Muscle layer of duodenum (tissue), 2 donors: ENCODE data around the gene USF2.

Experiments used
- H3K27ac ChIP-seq: one replicate; pipeline ENCODE4 v1.7.0; 2013; ENCODE audit warnings: mild to moderate bottlenecking, low read length
- H3K27me3 ChIP-seq: one replicate; pipeline ENCODE4 v1.7.0; 2013; ENCODE audit warnings: low read depth, mild to moderate bottlenecking, control low read depth, low read length
- H3K36me3 ChIP-seq, 2 donors: one replicate each; pipeline ENCODE4 v1.7.0; 2013; ENCODE audit warnings: low read length in 2 of 2, control low read depth in 1 of 2, mild to moderate bottlenecking in 1 of 2; ENCODE audit not compliant: insufficient read depth in 2 of 2, control insufficient read depth in 1 of 2
- H3K4me1 ChIP-seq, 2 donors: one replicate each; pipeline ENCODE4 v1.7.0; 2013; ENCODE audit warnings: low read length in 2 of 2, mild to moderate bottlenecking in 2 of 2, control low read depth in 1 of 2, moderate library complexity in 1 of 2; ENCODE audit not compliant: insufficient read depth in 2 of 2, control insufficient read depth in 1 of 2
- H3K4me3 ChIP-seq, 2 donors: one replicate each; pipeline ENCODE4 v1.7.0; 2013; ENCODE audit warnings: low read length in 2 of 2, low read depth in 1 of 2, mild to moderate bottlenecking in 1 of 2
- H3K9me3 ChIP-seq, 2 donors: one replicate each; pipeline ENCODE4 v1.7.0; 2013; ENCODE audit warnings: low read length in 2 of 2, control low read depth in 1 of 2, mild to moderate bottlenecking in 1 of 2; ENCODE audit not compliant: control insufficient read depth in 1 of 2
- donor health status: healthy.

Gene USF2

DNA sequence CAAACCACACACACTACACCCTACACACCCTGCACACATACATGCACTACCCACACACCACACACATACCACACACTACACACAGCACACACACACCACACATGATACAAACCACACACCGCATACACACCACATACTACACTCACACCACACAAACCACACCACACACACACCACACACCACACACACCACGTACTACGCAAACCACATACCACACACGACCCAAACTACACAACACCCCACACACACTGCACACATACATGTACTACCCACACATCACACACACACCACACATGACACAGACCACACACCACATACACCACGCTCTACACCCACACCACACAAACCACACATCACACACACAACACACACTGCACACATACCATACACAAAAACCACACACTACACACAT is 29.8 kb downstream of the USF2 start:
- Histone ChIP-seq H3K4me1 (no peaks in the 10 kb centered on the region), H3K4me3 (no peak overlapping the region), H3K9me3 (no peaks in the 10 kb centered on the region), H3K27ac (no peak overlapping the region), H3K36me3 (no peaks in the 10 kb centered on the region), H3K27me3 (peaks cover 17% of the 10 kb centered on the region)

DNA sequence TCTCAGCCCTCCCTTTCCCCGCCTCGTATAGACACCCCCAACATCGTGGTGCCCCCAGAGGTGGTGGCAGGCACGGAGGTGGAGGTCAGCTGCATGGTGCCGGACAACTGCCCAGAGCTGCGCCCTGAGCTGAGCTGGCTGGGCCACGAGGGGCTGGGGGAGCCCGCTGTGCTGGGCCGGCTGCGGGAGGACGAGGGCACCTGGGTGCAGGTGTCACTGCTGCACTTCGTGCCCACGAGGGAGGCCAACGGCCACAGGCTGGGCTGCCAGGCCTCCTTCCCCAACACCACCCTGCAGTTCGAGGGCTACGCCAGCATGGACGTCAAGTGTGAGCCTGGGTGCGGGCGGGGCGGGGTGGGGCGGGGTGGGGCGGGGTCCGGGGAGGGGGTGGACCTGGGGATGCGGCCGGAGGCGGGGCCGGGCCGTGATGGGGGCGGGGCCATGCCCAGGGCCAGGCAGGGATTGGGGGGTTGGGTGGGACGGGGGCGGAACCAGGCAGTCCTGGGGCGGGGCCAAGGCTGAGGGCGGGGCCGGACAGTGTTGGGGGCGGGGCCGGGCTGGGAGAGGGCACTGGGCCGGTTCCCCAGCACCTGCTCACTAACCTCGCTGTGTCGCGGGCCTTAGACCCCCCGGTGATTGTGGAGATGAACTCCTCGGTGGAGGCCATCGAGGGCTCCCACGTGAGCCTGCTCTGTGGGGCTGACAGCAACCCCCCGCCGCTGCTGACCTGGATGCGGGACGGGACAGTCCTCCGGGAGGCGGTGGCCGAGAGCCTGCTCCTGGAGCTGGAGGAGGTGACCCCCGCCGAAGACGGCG is 31.0 kb downstream of the USF2 start:
- no peak overlapping the region for H3K27ac ChIP-seq
- H3K36me3 ChIP-seq, result no peaks in the 10 kb centered on the region
- no peak overlapping the region for H3K4me3 ChIP-seq
- no peaks in the 10 kb centered on the region for H3K4me1 ChIP-seq
- H3K9me3 ChIP-seq, result no peaks in the 10 kb centered on the region
- peaks cover 17% of the 10 kb centered on the region for H3K27me3 ChIP-seq

DNA sequence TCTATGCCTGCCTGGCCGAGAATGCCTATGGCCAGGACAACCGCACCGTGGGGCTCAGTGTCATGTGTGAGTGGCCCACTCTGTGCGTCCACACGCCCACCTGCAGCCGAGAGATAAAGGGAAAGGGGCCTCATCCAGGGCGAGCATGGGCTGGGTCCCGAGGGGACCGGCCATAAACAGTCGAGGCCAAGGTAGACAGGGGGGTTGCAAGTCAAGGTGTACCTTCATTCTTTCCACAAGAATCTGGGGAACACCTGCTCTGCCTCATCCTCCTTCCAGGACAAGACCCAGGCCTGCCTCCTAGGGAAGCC is 31.5 kb downstream of the USF2 start:
- H3K4me1 ChIP-seq, result no peaks in the 10 kb centered on the region
- no peak overlapping the region for H3K27ac ChIP-seq
- H3K27me3 ChIP-seq, result peaks cover 17% of the 10 kb centered on the region
- H3K4me3 ChIP-seq, result no peak overlapping the region
- no peaks in the 10 kb centered on the region for H3K9me3 ChIP-seq
- no peaks in the 10 kb centered on the region for H3K36me3 ChIP-seq

DNA sequence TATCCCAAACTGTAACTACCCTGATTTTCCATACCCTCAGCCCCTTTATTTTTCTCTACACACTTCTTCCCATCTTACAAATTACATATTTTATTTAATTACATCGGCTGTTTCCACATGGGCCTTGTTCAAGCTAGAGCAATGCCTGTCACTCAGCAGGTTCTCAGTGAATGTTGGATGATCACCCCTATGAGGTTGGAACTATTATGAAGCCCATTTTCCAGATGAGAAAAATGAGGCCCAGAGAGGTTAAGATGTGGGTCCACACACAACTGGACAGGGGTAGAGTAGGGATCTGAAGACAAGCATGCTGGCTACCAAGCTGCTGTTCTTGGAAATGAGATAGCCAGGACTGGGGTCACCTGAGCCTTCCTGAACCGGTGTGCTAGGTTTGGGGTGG is 33.2 kb downstream of the USF2 start:
- H3K27me3 ChIP-seq, result peaks cover 16% of the 10 kb centered on the region
- no peak overlapping the region for H3K4me3 ChIP-seq
- H3K4me1 ChIP-seq, result no peaks in the 10 kb centered on the region
- no peaks in the 10 kb centered on the region for H3K36me3 ChIP-seq
- no peak overlapping the region for H3K27ac ChIP-seq
- no peaks in the 10 kb centered on the region for H3K9me3 ChIP-seq

DNA sequence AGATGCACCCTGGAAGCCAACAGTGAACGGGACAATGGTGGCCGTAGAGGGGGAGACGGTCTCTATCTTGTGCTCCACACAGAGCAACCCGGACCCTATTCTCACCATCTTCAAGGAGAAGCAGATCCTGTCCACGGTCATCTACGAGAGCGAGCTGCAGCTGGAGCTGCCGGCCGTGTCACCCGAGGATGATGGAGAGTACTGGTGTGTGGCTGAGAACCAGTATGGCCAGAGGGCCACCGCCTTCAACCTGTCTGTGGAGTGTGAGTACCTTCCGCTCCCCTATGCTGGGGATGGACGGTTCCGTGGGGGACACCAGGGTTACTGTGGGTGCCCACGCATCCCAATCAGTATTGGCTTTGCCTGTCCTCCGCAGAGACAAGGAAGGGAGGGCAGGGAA is 33.7 kb downstream of the USF2 start:
- Histone ChIP-seq H3K27ac (no peak overlapping the region), H3K4me3 (no peak overlapping the region), H3K27me3 (peaks cover 11% of the 10 kb centered on the region)

DNA sequence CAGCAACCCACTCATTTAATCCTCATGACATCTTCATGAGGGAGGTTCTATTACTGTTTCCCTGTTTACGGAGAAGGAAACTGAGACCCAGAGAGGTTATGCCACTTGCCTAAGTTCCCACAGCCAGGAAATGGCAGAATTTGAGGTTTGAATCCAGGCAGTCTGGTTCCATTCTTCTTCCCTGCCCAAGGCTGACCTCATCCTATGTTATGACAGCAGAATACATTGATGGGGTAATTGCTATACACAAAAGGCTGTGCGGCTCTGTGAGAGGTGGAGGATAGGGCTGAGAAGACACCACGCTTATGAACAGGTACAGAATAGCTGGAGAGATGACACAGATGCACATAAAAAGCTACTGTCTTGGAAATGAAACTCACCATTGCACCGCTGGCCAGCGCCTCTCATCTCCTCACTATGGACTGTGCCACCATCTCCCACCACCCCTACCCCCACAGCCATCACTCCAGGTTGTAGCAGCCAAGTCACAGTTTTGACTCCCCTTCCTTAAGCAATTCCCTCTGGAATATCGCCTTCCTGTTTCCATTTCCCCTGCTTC is 34.7 kb downstream of the USF2 start:
- Histone ChIP-seq H3K4me3 (no peak overlapping the region), H3K27ac (no peak overlapping the region)

More for the DNA sequence above, 33.7 kb downstream of the USF2 start:
- Histone ChIP-seq H3K36me3 (no peaks in the 10 kb centered on the region), H3K9me3 (no peaks in the 10 kb centered on the region), H3K4me1 (no peaks in the 10 kb centered on the region)

DNA sequence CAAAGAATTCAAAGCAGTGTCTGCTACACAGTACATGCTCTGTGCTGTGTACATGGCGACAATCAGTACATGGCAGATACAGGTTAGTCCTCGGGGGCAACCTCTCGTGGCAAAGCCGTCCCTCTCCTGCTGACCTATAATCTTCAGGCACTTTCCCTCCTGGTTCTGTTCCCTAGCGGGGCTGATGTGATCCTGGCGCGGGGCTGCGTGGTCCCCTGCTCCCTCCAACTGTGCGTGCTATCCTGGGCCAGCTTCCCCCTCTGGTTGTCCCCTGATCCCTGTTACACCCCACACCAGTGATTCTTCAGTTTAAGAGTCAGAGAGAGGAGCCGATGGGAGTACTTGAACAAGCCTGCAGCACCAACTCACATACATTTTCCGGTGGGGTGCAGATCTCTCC is 35.3 kb downstream of the USF2 start:
- no peaks in the 10 kb centered on the region for H3K9me3 ChIP-seq
- no peak overlapping the region for H3K27ac ChIP-seq
- no peak overlapping the region for H3K4me3 ChIP-seq
- H3K27me3 ChIP-seq, result no peaks in the 10 kb centered on the region
- H3K36me3 ChIP-seq, result no peaks in the 10 kb centered on the region
- no peaks in the 10 kb centered on the region for H3K4me1 ChIP-seq

More for the DNA sequence above, 34.7 kb downstream of the USF2 start:
- Histone ChIP-seq H3K4me1 (no peaks in the 10 kb centered on the region), H3K27me3 (peaks cover 2% of the 10 kb centered on the region), H3K36me3 (no peaks in the 10 kb centered on the region), H3K9me3 (no peaks in the 10 kb centered on the region)

DNA sequence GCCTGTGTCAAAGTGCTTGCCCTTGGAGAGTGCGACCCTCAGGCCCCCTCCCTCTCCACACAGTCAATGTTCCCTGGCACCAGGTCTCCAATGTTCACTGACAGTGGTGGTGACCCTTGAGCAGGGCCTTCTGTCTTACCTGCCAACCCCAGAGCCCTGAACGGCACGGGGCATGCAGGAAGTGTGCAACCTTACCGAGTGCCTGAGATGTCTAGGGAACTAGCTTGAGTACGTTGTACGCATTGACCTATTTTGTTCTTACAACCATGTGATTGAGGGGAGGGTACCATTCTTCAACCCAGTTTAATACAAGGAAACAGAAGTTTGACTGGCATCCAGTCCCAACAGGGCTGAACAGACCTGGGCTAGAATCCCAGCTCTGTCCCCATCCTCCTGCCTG is 36.4 kb downstream of the USF2 start:
- no peaks in the 10 kb centered on the region for H3K36me3 ChIP-seq
- no peak overlapping the region for H3K27ac ChIP-seq
- H3K27me3 ChIP-seq, result no peaks in the 10 kb centered on the region
- no peaks in the 10 kb centered on the region for H3K4me1 ChIP-seq
- no peak overlapping the region for H3K4me3 ChIP-seq
- H3K9me3 ChIP-seq, result no peaks in the 10 kb centered on the region

DNA sequence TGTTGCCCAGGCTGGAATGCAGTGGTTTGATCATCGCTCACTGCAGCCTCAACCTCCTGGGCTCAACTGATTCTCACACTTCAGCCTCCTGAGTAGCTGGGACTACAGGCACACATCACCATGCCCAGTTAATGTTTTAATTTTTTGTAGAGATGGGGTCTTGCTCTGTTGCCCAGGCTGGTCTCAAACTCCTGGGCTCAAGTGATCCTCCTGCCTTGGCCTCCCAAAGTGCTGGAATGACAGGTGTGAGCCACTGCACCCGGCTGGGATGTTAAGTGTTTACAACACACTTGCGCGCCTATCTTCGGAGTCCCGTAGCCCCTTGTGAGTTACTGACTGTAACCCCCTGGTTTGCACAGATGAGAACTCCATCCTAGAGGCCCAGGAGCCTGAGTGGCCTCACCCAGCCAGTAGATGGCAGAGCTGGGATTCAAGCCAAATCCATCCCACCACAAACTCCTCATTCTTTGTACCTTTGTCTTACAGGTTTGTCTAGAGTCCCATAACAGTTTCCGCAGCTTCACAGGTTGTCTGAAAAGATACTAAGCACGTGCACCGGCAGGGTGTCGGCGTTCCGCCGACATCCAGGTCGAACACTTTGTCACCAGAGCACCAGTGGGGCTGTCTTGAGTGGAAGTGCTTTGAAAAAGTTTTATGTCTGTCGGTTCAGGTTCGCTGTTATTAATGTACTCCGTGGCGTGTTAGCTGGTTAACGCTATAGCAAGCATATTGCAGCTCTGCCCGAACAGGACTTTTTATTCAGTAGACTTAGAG is 37.9 kb downstream of the USF2 start:
- H3K4me1 ChIP-seq, result no peaks in the 10 kb centered on the region
- no peaks in the 10 kb centered on the region for H3K36me3 ChIP-seq

DNA sequence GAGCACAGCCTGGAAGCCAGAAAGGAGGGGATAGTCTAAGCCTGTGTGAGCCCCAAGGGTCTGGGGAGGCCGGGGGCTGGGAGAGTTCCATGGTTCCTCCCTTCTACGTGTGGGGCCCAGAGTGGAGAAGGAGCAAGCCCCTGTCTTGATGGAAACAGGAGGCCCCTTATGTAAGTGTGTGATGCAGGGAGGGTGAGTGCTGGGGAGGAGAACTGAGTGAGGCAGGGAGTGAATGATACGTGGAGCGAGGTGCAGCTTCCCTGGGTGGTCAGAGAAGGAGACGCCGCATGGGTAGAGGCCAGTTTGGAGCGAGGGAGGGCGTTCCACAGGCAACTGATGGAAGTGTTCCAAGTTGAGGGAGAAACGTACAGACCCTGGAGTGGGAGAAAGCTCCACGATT is 39.2 kb downstream of the USF2 start:
- no peaks in the 10 kb centered on the region for H3K4me1 ChIP-seq
- no peak overlapping the region for H3K27ac ChIP-seq
- H3K9me3 ChIP-seq, result no peaks in the 10 kb centered on the region
- no peak overlapping the region for H3K4me3 ChIP-seq
- H3K36me3 ChIP-seq, result no peaks in the 10 kb centered on the region
- no peaks in the 10 kb centered on the region for H3K27me3 ChIP-seq

More for the DNA sequence above, 37.9 kb downstream of the USF2 start:
- no peak overlapping the region for H3K27ac ChIP-seq
- no peaks in the 10 kb centered on the region for H3K9me3 ChIP-seq
- no peak overlapping the region for H3K4me3 ChIP-seq
- no peaks in the 10 kb centered on the region for H3K27me3 ChIP-seq

DNA sequence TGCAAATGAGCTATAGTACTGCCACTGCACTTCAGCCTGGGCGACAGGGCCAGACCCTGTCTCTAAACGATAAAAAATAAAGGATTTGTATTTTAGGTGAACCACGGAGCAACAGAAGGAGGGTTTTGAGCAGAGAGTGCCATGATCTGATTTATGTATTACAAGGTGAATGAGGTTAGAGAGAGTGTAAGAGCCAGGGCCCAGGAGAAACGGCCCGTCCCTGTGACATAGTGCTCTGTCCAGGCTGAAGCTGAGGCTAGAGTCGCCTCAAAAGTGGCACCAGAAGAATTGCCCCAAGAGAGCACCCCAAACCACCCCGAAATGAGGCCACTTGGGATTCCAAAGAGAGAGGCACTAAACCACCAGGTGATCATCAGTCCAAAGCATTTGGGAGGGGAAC is 40.1 kb downstream of the USF2 start:
- no peaks in the 10 kb centered on the region for H3K27me3 ChIP-seq
- no peak overlapping the region for H3K27ac ChIP-seq
- no peaks in the 10 kb centered on the region for H3K36me3 ChIP-seq
- H3K9me3 ChIP-seq, result no peaks in the 10 kb centered on the region
- H3K4me3 ChIP-seq, result no peak overlapping the region
- no peaks in the 10 kb centered on the region for H3K4me1 ChIP-seq
